ENCODE data around the gene SPSB1. TPM values are rescaled to one million over a fixed set of nuclear protein-coding genes. Genes with fewer than 3 reads are reported as not detected.

The SPSB1 gene
- total RNA-seq, 1 donor from 2014 or later, result 14.7 TPM

DNA sequence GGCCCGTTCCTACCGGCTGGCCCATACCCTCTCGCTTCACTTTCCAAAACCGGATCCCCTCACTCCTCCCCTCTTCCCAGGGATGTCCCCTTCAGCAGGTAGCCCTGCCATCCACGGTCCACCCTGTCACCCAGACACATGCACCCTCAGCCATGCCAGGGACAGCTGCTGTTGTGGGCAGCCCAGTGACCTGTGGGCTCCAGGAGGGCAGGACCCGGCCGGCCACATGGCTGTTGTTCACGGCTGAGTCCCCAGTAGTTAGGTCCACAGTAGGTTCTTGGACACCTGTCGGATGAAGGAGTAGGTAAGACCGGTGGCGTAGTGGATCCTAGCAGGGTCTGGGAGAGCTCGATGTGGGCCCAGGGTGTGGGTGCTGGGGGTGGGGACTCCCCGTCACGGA, 12.5 kb downstream of the SPSB1 start:
- intact Hi-C loops (cut with DNase I), result no loop called here
- ATAC-seq (no peak), DNase-seq (no peak)
- Histone ChIP-seq H3K9me3 (no peaks in the 10 kb centered on the region), H3K36me3 (no peaks in the 10 kb centered on the region), H3K27me3 (ENCODE audit: low read depth) (no peaks in the 10 kb centered on the region), H3K4me1 (peaks cover 41% of the 10 kb centered on the region), H3K4me3 (no peak overlapping the region), H3K27ac (no peak overlapping the region)
- TF ChIP-seq, protein P1, sequence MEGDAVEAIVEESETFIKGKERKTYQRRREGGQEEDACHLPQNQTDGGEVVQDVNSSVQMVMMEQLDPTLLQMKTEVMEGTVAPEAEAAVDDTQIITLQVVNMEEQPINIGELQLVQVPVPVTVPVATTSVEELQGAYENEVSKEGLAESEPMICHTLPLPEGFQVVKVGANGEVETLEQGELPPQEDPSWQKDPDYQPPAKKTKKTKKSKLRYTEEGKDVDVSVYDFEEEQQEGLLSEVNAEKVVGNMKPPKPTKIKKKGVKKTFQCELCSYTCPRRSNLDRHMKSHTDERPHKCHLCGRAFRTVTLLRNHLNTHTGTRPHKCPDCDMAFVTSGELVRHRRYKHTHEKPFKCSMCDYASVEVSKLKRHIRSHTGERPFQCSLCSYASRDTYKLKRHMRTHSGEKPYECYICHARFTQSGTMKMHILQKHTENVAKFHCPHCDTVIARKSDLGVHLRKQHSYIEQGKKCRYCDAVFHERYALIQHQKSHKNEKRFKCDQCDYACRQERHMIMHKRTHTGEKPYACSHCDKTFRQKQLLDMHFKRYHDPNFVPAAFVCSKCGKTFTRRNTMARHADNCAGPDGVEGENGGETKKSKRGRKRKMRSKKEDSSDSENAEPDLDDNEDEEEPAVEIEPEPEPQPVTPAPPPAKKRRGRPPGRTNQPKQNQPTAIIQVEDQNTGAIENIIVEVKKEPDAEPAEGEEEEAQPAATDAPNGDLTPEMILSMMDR (IDR thresholded peaks at IDR 0.05), result no peak

DNA sequence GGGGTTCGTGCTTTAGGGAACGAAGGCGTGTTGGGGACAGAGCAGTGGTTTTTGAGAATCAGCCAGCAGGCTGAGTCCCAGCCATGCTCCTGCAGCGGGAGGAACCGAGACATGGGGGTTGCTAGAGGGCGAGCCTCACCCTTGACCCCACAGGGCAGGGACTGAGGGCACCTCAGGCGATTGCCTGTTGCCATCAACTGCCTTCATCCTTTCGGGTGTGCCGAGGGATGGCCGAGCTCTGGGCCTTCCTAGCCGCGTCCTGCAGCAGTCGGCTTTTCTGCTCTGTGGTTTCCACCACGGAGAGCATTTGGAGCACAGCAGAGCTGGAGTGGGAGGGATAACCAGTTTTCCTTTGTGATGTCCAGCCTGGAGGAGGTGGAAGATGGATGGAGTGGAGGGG, 13.3 kb downstream of the SPSB1 start:
- ATAC-seq (no peak), DNase-seq (no peak)
- intact Hi-C loops (cut with DNase I), result no loop called here
- TF ChIP-seq, protein P1 (IDR thresholded peaks at IDR 0.05), result no peak
- H3K36me3 ChIP-seq, result no peaks in the 10 kb centered on the region
- H3K4me3 ChIP-seq, result no peak overlapping the region
- H3K27ac ChIP-seq, result no peak overlapping the region
- peaks cover 33% of the 10 kb centered on the region for H3K4me1 ChIP-seq
- H3K27me3 ChIP-seq (ENCODE audit: low read depth), result no peaks in the 10 kb centered on the region
- H3K9me3 ChIP-seq, result no peaks in the 10 kb centered on the region

DNA sequence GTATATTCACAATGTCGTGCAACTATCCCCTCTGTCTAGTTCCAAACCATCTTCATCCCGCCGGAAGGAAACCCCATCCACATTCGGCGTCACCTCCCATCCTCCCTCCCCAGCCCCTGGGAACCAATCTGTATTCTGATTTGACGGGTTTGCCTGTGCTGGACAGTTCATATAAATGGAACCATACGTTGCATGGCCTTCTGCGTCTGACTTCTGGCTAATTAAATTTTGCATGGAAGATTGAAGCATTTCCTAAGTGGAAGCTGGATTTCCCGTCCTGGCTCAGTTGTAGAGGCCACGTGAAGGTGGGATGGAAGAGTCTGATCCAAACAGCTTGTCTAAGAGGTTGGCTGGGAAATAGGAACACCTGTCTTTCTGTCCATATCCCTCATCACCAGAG, 14.6 kb downstream of the SPSB1 start:
- DNase-seq (no peak), ATAC-seq (no peak)
- no peak overlapping the region for H3K27ac ChIP-seq
- H3K4me3 ChIP-seq, result no peak overlapping the region
- H3K36me3 ChIP-seq, result no peaks in the 10 kb centered on the region
- no peaks in the 10 kb centered on the region for H3K27me3 ChIP-seq (ENCODE audit: low read depth)
- intact Hi-C loops (cut with DNase I), result no loop called here
- no peaks in the 10 kb centered on the region for H3K9me3 ChIP-seq
- H3K4me1 ChIP-seq, result peaks cover 22% of the 10 kb centered on the region
- TF ChIP-seq, protein P1 (IDR thresholded peaks at IDR 0.05), result no peak

DNA sequence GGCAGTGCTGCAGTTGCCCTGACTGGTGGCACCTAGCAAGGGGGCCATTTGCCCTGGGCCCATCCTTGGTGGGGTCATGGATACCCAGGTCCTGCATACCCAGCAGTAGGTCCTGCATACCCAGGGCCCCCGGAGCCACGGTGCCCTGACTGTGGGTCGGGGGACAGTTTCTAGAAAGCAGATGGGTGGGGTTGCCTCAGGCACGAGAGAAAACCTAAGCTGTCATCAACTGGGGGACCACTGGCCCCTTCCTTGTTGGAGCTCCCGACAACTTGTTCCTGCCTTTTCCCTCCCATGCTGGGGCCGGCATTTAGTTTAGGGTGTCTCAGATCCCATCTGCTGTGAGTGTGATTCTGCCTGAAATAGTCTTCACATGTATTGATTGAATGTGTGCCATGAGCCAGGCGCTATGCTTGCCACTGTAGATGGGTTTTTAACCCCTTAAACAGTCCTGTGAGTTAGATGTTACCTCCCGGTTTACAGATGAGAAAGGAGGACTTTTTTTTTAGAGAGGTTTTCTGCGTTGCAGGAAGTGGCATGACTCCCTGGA, 15.6 kb downstream of the SPSB1 start:
- no peak overlapping the region for H3K27ac ChIP-seq
- ATAC-seq (no peak), DNase-seq (no peak)
- no peaks in the 10 kb centered on the region for H3K9me3 ChIP-seq
- peaks cover 12% of the 10 kb centered on the region for H3K4me1 ChIP-seq
- no peaks in the 10 kb centered on the region for H3K36me3 ChIP-seq
- H3K4me3 ChIP-seq, result no peak overlapping the region
- intact Hi-C loops (cut with DNase I), result no loop called here
- no peaks in the 10 kb centered on the region for H3K27me3 ChIP-seq (ENCODE audit: low read depth)
- TF ChIP-seq, protein P1 (IDR thresholded peaks at IDR 0.05), result no peak

DNA sequence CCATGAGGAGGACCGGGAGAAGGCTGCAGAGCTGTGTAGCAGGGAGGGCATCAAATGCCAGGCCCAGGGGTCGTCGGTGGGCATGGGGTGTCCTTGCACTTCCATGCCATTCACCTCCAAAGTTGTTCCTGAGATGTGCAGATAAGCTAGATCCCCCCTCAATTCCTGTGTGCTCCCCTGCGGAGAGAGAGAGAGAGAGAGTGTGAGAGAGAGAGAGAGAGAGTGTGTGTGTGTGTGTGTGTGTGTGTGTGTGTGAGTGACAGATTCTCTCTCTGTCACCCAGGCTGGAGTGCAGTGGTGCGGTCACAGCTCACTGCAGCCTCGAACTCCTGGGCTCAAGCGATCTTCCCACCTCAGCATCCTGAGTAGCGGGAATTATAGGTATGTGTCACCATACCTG, 16.4 kb downstream of the SPSB1 start:
- H3K36me3 ChIP-seq, result no peaks in the 10 kb centered on the region
- TF ChIP-seq, protein P1 (IDR thresholded peaks at IDR 0.05), result no peak
- intact Hi-C loops (cut with DNase I), result no loop called here
- no peak overlapping the region for H3K27ac ChIP-seq
- no peaks in the 10 kb centered on the region for H3K27me3 ChIP-seq (ENCODE audit: low read depth)
- no peak for ATAC-seq
- H3K4me1 ChIP-seq, result peaks cover 4% of the 10 kb centered on the region
- H3K4me3 ChIP-seq, result no peak overlapping the region
- DNase-seq, result no peak
- no peaks in the 10 kb centered on the region for H3K9me3 ChIP-seq

DNA sequence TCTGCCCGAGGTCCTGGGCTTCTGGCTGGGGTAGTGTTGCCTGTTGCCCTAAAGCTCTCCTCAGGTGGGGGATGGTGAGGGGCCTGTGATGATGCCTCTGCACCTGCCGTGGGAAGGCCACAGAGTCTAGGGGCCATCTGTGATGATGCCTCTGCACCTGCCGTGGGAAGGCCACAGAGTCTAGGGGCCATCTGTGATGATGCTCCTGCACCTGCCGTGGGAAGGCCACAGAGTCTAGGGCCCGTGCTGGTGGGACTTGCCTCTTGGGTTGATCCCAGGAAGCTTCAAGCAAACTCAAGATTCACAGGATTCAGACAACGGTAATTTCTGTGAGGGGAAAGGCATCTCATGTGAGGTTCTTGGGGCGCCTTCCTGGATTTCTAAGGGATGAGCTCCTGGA, 17.3 kb downstream of the SPSB1 start:
- H3K9me3 ChIP-seq, result no peaks in the 10 kb centered on the region
- intact Hi-C loops (cut with DNase I), result no loop called here
- DNase-seq, result no peak
- H3K4me3 ChIP-seq, result no peak overlapping the region
- no peaks in the 10 kb centered on the region for H3K27me3 ChIP-seq (ENCODE audit: low read depth)
- peaks cover 2% of the 10 kb centered on the region for H3K4me1 ChIP-seq
- no peak overlapping the region for H3K27ac ChIP-seq
- TF ChIP-seq, protein P1 (IDR thresholded peaks at IDR 0.05), result no peak
- ATAC-seq, result no peak
- no peaks in the 10 kb centered on the region for H3K36me3 ChIP-seq
